Loucy (cell line): Measurements from ENCODE around the gene COL2A1.

Experiments used
- H2AFZ ChIP-seq: fragments of 200-600 bp; sonication (generic); 2 replicates; pipeline ENCODE4 v1.6.0; 2016; ENCODE audit warnings: antibody characterized with exemption, mild to moderate bottlenecking, low read length, moderate library complexity
- H3F3A ChIP-seq: fragments of 200-600 bp; 2 replicates; pipeline ENCODE4 v1.6.0; 2016; ENCODE audit warnings: antibody characterized with exemption, low read depth, mild to moderate bottlenecking
- H3K27me3 ChIP-seq: fragments of 200-600 bp; sonication (generic); 2 replicates; pipeline ENCODE4 v1.6.1; 2014; ENCODE audit warnings: low read length, mild to moderate bottlenecking; ENCODE audit not compliant: insufficient read depth, poor library complexity, severe bottlenecking
- H3K36me3 ChIP-seq: fragments of 200-600 bp; sonication (generic); 2 replicates; pipeline ENCODE4 v1.6.1; 2016; ENCODE audit warnings: low read length; ENCODE audit not compliant: insufficient read depth
- H3K4me1 ChIP-seq: fragments of 200-600 bp; sonication (generic); 2 replicates; pipeline ENCODE4 v1.5.1; 2014; ENCODE audit warnings: low read length, mild to moderate bottlenecking; ENCODE audit not compliant: insufficient read depth, poor library complexity, severe bottlenecking
- H3K4me2 ChIP-seq: fragments of 200-600 bp; sonication (generic); 2 replicates; pipeline ENCODE4 v1.6.0; 2014; ENCODE audit warnings: antibody characterized with exemption, low read length, low read depth, mild to moderate bottlenecking; ENCODE audit not compliant: poor library complexity, severe bottlenecking
- H3K4me3 ChIP-seq: fragments of 200-600 bp; sonication (generic); 2 replicates; pipeline ENCODE4 v1.5.1; 2014; ENCODE audit warnings: low read length, mild to moderate bottlenecking, mixed read lengths; ENCODE audit not compliant: poor library complexity, severe bottlenecking
- H3K79me2 ChIP-seq: fragments of 200-600 bp; sonication (generic); 2 replicates; pipeline ENCODE4 v1.6.1; 2014; ENCODE audit warnings: low read length; ENCODE audit not compliant: insufficient read depth
- H3K9ac ChIP-seq: fragments of 200-600 bp; sonication (generic); 2 replicates; pipeline ENCODE4 v1.6.0; 2014; ENCODE audit warnings: mild to moderate bottlenecking, low read depth, low read length, moderate library complexity; ENCODE audit not compliant: poor library complexity, severe bottlenecking
- H3K9me2 ChIP-seq: fragments of 200-600 bp; sonication (generic); replicated peaks from 2 replicates; pipeline ENCODE4 v1.6.1; 2016; ENCODE audit warnings: low read depth, low read length, mixed read lengths
- H3K9me3 ChIP-seq: fragments of 200-600 bp; sonication (generic); 2 replicates; pipeline ENCODE4 v1.6.1; 2014; ENCODE audit warnings: mild to moderate bottlenecking, antibody characterized with exemption, low read length, low read depth; ENCODE audit not compliant: insufficient read depth
- H4K20me1 ChIP-seq: fragments of 200-600 bp; sonication (generic); 2 replicates; pipeline ENCODE4 v1.6.0; 2014; ENCODE audit warnings: antibody characterized with exemption, low read length, mild to moderate bottlenecking; ENCODE audit not compliant: insufficient read depth, poor library complexity, severe bottlenecking
- EZH2phosphoT487 ChIP-seq: fragments of 200-600 bp; IDR thresholded peaks from 2 replicates; pipeline ENCODE4 v1.6.1; 2018; ENCODE audit warnings: antibody characterized with exemption, mild to moderate bottlenecking, moderate library complexity, borderline replicate concordance
- TF ChIP-seq, protein P1 (sequence below): fragments of 200-600 bp; sonication (generic); conservative IDR thresholded peaks from 2 replicates; pipeline ENCODE4 v1.5.1; 2014; ENCODE audit warnings: mild to moderate bottlenecking, antibody characterized with exemption, low read length

Gene COL2A1

GRCh38 chr12:48041591-48042423 is 37.5 kb upstream of the COL2A1 start:
- Histone ChIP-seq H3K4me2 (no peak overlapping the region), H3K27me3 (no peaks in the 10 kb centered on the region), H3K36me3 (peaks cover 37% of the 10 kb centered on the region; the same call in 1 of the 2 replicates), H3K9ac (no peak overlapping the region), H3K9me3 (no peaks in the 10 kb centered on the region), H3F3A (no peaks in the 10 kb centered on the region), H3K4me1 (no peaks in the 10 kb centered on the region), H3K4me3 (no peak overlapping the region), H3K9me2 (no peaks in the 10 kb centered on the region), H4K20me1 (no peaks in the 10 kb centered on the region), H2AFZ (no peak overlapping the region), H3K79me2 (no peaks in the 10 kb centered on the region)
- TF ChIP-seq EZH2phosphoT487, result no peak
- TF ChIP-seq, protein P1, sequence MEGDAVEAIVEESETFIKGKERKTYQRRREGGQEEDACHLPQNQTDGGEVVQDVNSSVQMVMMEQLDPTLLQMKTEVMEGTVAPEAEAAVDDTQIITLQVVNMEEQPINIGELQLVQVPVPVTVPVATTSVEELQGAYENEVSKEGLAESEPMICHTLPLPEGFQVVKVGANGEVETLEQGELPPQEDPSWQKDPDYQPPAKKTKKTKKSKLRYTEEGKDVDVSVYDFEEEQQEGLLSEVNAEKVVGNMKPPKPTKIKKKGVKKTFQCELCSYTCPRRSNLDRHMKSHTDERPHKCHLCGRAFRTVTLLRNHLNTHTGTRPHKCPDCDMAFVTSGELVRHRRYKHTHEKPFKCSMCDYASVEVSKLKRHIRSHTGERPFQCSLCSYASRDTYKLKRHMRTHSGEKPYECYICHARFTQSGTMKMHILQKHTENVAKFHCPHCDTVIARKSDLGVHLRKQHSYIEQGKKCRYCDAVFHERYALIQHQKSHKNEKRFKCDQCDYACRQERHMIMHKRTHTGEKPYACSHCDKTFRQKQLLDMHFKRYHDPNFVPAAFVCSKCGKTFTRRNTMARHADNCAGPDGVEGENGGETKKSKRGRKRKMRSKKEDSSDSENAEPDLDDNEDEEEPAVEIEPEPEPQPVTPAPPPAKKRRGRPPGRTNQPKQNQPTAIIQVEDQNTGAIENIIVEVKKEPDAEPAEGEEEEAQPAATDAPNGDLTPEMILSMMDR, result no peak

DNA sequence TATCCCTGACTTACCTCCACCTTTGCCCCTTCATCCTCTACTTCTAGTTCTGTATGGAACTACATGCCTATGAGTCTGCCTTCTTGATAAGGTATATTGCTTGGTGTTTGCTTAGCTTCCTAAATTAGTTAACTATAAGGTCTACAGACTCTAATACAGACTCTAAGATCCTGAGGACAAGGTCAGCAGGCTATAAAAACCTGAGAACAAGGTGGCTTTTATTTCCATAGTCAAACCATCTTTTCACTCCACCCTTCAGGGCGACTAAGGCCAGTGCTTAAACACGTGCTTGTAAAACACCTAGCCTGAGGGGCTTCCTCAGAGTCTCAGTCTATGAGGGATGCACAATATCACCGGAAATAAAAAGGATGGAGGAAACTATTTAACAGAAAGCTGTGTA is 36.1 kb upstream of the COL2A1 start:
- Histone ChIP-seq H3K36me3 (peaks cover 23% of the 10 kb centered on the region; the same call in 1 of the 2 replicates), H4K20me1 (no peaks in the 10 kb centered on the region), H3K4me2 (no peak overlapping the region), H3F3A (no peaks in the 10 kb centered on the region), H3K9ac (no peak overlapping the region), H3K9me3 (no peaks in the 10 kb centered on the region), H3K4me3 (no peak overlapping the region), H3K4me1 (no peaks in the 10 kb centered on the region), H3K9me2 (no peaks in the 10 kb centered on the region), H3K27me3 (no peaks in the 10 kb centered on the region), H2AFZ (no peak overlapping the region), H3K79me2 (no peaks in the 10 kb centered on the region)
- no peak for TF ChIP-seq EZH2phosphoT487
- TF ChIP-seq, protein P1, result no peak

DNA sequence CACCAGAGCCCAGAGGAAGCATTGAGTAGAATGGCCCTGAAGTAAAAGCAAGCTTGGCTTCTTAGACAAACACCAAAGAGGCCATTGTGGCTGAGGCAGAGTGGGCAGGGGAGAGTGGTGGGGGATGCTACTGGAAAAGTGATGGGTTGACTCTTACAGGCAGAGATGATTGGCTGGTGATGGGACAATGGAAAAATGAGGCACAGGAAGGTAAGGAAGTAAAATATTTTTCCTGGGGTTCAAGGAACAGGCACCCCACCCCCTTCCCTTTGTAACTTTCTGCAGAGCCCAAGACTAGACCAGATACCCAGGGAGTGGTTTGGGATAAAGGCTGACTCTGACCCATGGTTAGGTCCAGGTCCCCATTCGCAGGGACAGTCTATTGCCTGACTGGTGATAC is 34.9 kb upstream of the COL2A1 start:
- Histone ChIP-seq H3K4me2 (no peak overlapping the region), H3K36me3 (peaks cover 12% of the 10 kb centered on the region; the same call in 1 of the 2 replicates), H3F3A (no peaks in the 10 kb centered on the region), H3K79me2 (no peaks in the 10 kb centered on the region), H2AFZ (no peak overlapping the region), H3K9ac (no peak overlapping the region), H3K4me3 (no peak overlapping the region), H3K9me3 (no peaks in the 10 kb centered on the region), H3K4me1 (no peaks in the 10 kb centered on the region), H4K20me1 (no peaks in the 10 kb centered on the region), H3K27me3 (no peaks in the 10 kb centered on the region), H3K9me2 (no peaks in the 10 kb centered on the region)
- no peak for TF ChIP-seq EZH2phosphoT487
- TF ChIP-seq, protein P1, result no peak
